Adrenal gland (tissue), 12 donors: Measurements from ENCODE around the gene SMYD1. TPM values are rescaled to one million over a fixed set of nuclear protein-coding genes. Genes with fewer than 3 reads are reported as not detected.

Experiments
- DNase-seq, 7 donors: peaks; one replicate each; pipeline ENCODE4 v3.0.0-alpha.2; 2019 to 2020
- H3K27ac ChIP-seq, 5 donors: fragments of 200-600 bp; sonication (generic) in 4 of 5; 1 replicate in 3 of 5; 2 replicates in 2 of 5; pipeline versions ENCODE4 v1.5.1 to v1.8.0; 2016 to 2020; ENCODE audit warnings: mild to moderate bottlenecking in 1 of 5
- H3K27me3 ChIP-seq: fragments of 200-600 bp; 2 replicates; pipeline ENCODE4 v1.8.0; 2021
- H3K36me3 ChIP-seq, 2 donors: fragments of 200-600 bp; replicated peaks in 1 of 2; 1 replicate in 1 of 2; 2 replicates in 1 of 2; pipeline versions ENCODE4 v1.5.1 to v1.8.0; 2018 to 2022
- H3K4me1 ChIP-seq, 2 donors: fragments of 200-600 bp; replicated peaks in 1 of 2; 1 replicate in 1 of 2; 2 replicates in 1 of 2; pipeline versions ENCODE4 v1.5.1 to v1.8.0; 2018 to 2021
- H3K4me3 ChIP-seq, 4 donors: fragments of 200-600 bp; sonication (generic) in 3 of 4; one replicate each; pipeline ENCODE4 v1.5.1; 2016 to 2018
- H3K9me3 ChIP-seq, 3 donors: fragments of 200-600 bp; sonication (generic) in 1 of 3; replicated peaks in 1 of 3; 1 replicate in 2 of 3; 2 replicates in 1 of 3; pipeline versions ENCODE4 v1.5.1 to v1.8.0; 2016 to 2021
- CTCF ChIP-seq, 6 experiments: fragments of 450-650 bp in 4 of 6; fragments of 200-600 bp in 2 of 6; sonication (generic) in 1 of 6; IDR thresholded peaks; 1 replicate in 5 of 6; 2 replicates in 1 of 6; pipeline versions ENCODE4 v1.5.1 to v1.8.0; 2016 to 2021; ENCODE audit warnings: antibody characterized with exemption in 6 of 6, mild to moderate bottlenecking in 2 of 6, moderate library complexity in 1 of 6
- POLR2A ChIP-seq, 2 donors: fragments of 450-650 bp; IDR thresholded peaks; one replicate each; pipeline ENCODE4 v1.6.1; 2017; ENCODE audit warnings: antibody characterized with exemption in 2 of 2, mild to moderate bottlenecking in 2 of 2, moderate library complexity in 1 of 2
- WGBS, 4 donors: extraction: QIAGEN DNeasy Blood & Tissue Kit in 2 of 4; methylation state at CpG; one replicate each; pipeline versions ENCODE4 v1.1.5 to v1.1.7; 2013 to 2017; 5-methylcytosine and 5-hydroxymethylcytosine counted together
- intact Hi-C, 2 donors: fragments of 100-400 bp; cut with DNase I; formaldehyde crosslinking; loops; one replicate each; pipeline versions ENCODE4 v1.14.1 to v1.15.0; 2022 to 2023
- polyA plus RNA-seq, 3 donors: library from polyadenylated mRNA; stranded (reverse); fragments of 200-250 nt in 2 of 3; fragments of 350-450 nt in 1 of 3; fragmentation: Illumina TruSeq in 1 of 3; extraction: RNeasy Lipid Tissue Mini Kit (QIAGEN cat#74804) in 1 of 3; gene quantifications; one replicate each; pipeline ENCODE4 v1.2.3, GENCODE V29; 2013 to 2014
- total RNA-seq, 9 donors: library from RNA; depleted of rRNA in 4 of 9; stranded (reverse); fragments of >200 nt in 4 of 9; fragments of 120-200 nt in 1 of 9; fragmentation: NEBNext Ultra II Directional in 1 of 9; extraction: Animal tissue kit (Norgen Biotek cat#: 25700) in 1 of 9; gene quantifications; one replicate each; pipeline versions ENCODE4 v1.1.0 to v1.2.4, GENCODE V29; 2013 to 2023
- donor health status: healthy with polysubstance abuse.
- donor health status: Bipolar disorder and iron deficiency.
- donor health status: DM: yes; HTN: yes; CAD: no.
- donor health status: DM: no; HTN: no; CAD: no.
- donor health status: DM: no; HTN: no; CAD: no.
- donor health status: DM: yes; HTN: yes; CAD: no.

SMYD1 gene
- total and polyA plus RNA-seq, 12 donors: under 0.01 to 0.34 (median 0.07) TPM; not detected in 8

- Histone ChIP-seq H3K9me3 (no peaks in the 10 kb centered on the region), H3K27me3 (no peaks in the 10 kb centered on the region), H3K4me3 (no peak overlapping the region), H3K36me3 (no peaks in the 10 kb centered on the region), H3K4me1 (no peaks in the 10 kb centered on the region), H3K27ac (no peak overlapping the region)
- WGBS, 4 donors: 87 to 100% (median 91%) methylated on average over 4 of the region's 4 CpGs
- intact Hi-C loops: no loop called here
- TF ChIP-seq CTCF (IDR thresholded peaks at IDR 0.05) (no peak), POLR2A (IDR thresholded peaks at IDR 0.05) (no peak)
- DNase-seq: no peak
These were observed 70.2 kb downstream of the SMYD1 start for GRCh38 chr2:88137833-88138232.

GRCh38 chr2:88139203-88139702, 71.6 kb downstream of the SMYD1 start:
- Histone ChIP-seq H3K4me1 (no peaks in the 10 kb centered on the region), H3K36me3 (no peaks in the 10 kb centered on the region), H3K27ac (no peak overlapping the region), H3K4me3 (no peak overlapping the region), H3K27me3 (no peaks in the 10 kb centered on the region), H3K9me3 (no peaks in the 10 kb centered on the region)
- intact Hi-C loops: no loop called here
- no peak for DNase-seq
- 49 to 62% (median 56%) methylated on average over 2 of the region's 2 CpGs for WGBS, 4 donors
- no peak for TF ChIP-seq POLR2A (IDR thresholded peaks at IDR 0.05)
- TF ChIP-seq CTCF (IDR thresholded peaks at IDR 0.05): no peak

- Histone ChIP-seq H3K27me3 (no peaks in the 10 kb centered on the region), H3K36me3 (no peaks in the 10 kb centered on the region), H3K27ac (no peak overlapping the region), H3K4me3 (no peak overlapping the region), H3K4me1 (no peaks in the 10 kb centered on the region), H3K9me3 (no peaks in the 10 kb centered on the region)
- WGBS, 4 donors: 70 to 78% (median 76%) methylated on average over 6 of the region's 6 CpGs
- TF ChIP-seq CTCF (IDR thresholded peaks at IDR 0.05): no peak
- TF ChIP-seq POLR2A (IDR thresholded peaks at IDR 0.05): no peak
- intact Hi-C loops: no loop called here
- DNase-seq: no peak
These were observed 72.2 kb downstream of the SMYD1 start for GRCh38 chr2:88139804-88140203.

GRCh38 chr2:88141952-88142351, 74.3 kb downstream of the SMYD1 start:
- intact Hi-C loops: no loop called here
- TF ChIP-seq CTCF (IDR thresholded peaks at IDR 0.05) (no peak), POLR2A (IDR thresholded peaks at IDR 0.05) (no peak)

More at GRCh38 chr2:88141952-88142351, 74.3 kb downstream of the SMYD1 start:
- H3K9me3 ChIP-seq: no peaks in the 10 kb centered on the region
- no peaks in the 10 kb centered on the region for H3K27me3 ChIP-seq
- no peak overlapping the region for H3K4me3 ChIP-seq
- WGBS, 4 donors: 89 to 98% (median 92%) methylated on average over 2 of the region's 2 CpGs
- no peak for DNase-seq
- no peaks in the 10 kb centered on the region for H3K4me1 ChIP-seq
- H3K27ac ChIP-seq: no peak overlapping the region
- H3K36me3 ChIP-seq: no peaks in the 10 kb centered on the region
